22Rv1 (cell line): Measurements from ENCODE around the gene CAMK4.

Experiments used
- ZFX ChIP-seq: fragments of 450-650 bp; IDR thresholded peaks from 2 replicates; pipeline ENCODE4 v1.6.1; 2017; ENCODE audit warnings: antibody characterized with exemption, borderline replicate concordance
- TF ChIP-seq, protein P1 (sequence below): fragments of 450-650 bp; IDR thresholded peaks from 2 replicates; pipeline ENCODE4 v1.5.1; 2017; ENCODE audit warnings: mild to moderate bottlenecking

DNA sequence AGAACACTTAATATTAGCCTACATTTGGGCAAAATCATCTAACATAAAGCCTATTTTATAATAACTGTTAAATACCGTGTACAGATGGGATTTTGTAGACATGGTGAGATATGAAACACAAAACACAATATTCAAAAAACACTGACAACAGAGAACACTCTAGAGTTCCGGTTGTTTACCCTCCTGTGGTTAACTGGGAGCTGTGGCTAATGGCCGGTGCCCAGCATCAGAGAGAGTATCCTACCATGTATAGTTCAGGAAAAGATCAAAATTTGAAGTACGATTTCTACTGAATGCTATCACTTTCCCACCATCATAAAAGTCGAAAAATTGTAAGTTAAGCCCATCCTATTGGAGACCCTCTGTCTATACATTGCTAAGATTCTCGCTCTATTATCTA lies 2.4 kb downstream of the CAMK4 start:
- TF ChIP-seq, protein P1, sequence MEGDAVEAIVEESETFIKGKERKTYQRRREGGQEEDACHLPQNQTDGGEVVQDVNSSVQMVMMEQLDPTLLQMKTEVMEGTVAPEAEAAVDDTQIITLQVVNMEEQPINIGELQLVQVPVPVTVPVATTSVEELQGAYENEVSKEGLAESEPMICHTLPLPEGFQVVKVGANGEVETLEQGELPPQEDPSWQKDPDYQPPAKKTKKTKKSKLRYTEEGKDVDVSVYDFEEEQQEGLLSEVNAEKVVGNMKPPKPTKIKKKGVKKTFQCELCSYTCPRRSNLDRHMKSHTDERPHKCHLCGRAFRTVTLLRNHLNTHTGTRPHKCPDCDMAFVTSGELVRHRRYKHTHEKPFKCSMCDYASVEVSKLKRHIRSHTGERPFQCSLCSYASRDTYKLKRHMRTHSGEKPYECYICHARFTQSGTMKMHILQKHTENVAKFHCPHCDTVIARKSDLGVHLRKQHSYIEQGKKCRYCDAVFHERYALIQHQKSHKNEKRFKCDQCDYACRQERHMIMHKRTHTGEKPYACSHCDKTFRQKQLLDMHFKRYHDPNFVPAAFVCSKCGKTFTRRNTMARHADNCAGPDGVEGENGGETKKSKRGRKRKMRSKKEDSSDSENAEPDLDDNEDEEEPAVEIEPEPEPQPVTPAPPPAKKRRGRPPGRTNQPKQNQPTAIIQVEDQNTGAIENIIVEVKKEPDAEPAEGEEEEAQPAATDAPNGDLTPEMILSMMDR = no peak
- no peak for TF ChIP-seq ZFX
